ENCODE results near the gene PIPOX. TPM values are rescaled to one million over a fixed set of nuclear protein-coding genes. Genes with fewer than 3 reads are reported as not detected.

Gene PIPOX
- total RNA-seq, 1 donor from 2014 or later = 4.1 TPM

GRCh38 chr17:29031488-29031887, 11.5 kb upstream of the PIPOX start:
- Mint-ChIP-seq H3K27ac (no peak overlapping the region), H3K4me3 (no peak overlapping the region), H3K4me1 (peaks cover 3% of the 10 kb centered on the region), H3K9me3 (peaks cover 18% of the 10 kb centered on the region), H3K27me3 (ENCODE audit: low read depth) (peaks cover 81% of the 10 kb centered on the region), H3K36me3 (peaks cover 2% of the 10 kb centered on the region)
- no peak for TF ChIP-seq CTCF (IDR thresholded peaks at IDR 0.05; ENCODE audit: unreplicated experiment)
- DNase-seq (ENCODE audit: low spot score in 2 of 2, unreplicated experiment in 2 of 2) = no peak

GRCh38 chr17:29032013-29032856, 10.7 kb upstream of the PIPOX start:
- Mint-ChIP-seq H3K27ac (no peak overlapping the region), H3K36me3 (peaks cover 2% of the 10 kb centered on the region), H3K4me3 (no peak overlapping the region), H3K9me3 (peaks cover 18% of the 10 kb centered on the region), H3K27me3 (ENCODE audit: low read depth) (peaks cover 73% of the 10 kb centered on the region), H3K4me1 (peaks cover 3% of the 10 kb centered on the region)
- DNase-seq (ENCODE audit: low spot score in 2 of 2, unreplicated experiment in 2 of 2) = no peak
- no peak for TF ChIP-seq CTCF (IDR thresholded peaks at IDR 0.05; ENCODE audit: unreplicated experiment)

- no peak for DNase-seq (ENCODE audit: low spot score in 2 of 2, unreplicated experiment in 2 of 2)
- no peak for TF ChIP-seq CTCF (IDR thresholded peaks at IDR 0.05; ENCODE audit: unreplicated experiment)
- Mint-ChIP-seq H3K27ac (no peak overlapping the region), H3K9me3 (peaks cover 18% of the 10 kb centered on the region), H3K4me1 (peaks cover 2% of the 10 kb centered on the region), H3K4me3 (no peak overlapping the region), H3K27me3 (ENCODE audit: low read depth) (peaks cover 67% of the 10 kb centered on the region), H3K36me3 (peaks cover 2% of the 10 kb centered on the region)
These were observed 10.1 kb upstream of the PIPOX start for GRCh38 chr17:29032857-29033197.

GRCh38 chr17:29034510-29034909, 8.4 kb upstream of the PIPOX start:
- TF ChIP-seq CTCF (IDR thresholded peaks at IDR 0.05; ENCODE audit: unreplicated experiment) = no peak
- H3K36me3 Mint-ChIP-seq = peaks cover 2% of the 10 kb centered on the region
- no peak overlapping the region for H3K27ac Mint-ChIP-seq
- H3K4me1 Mint-ChIP-seq = no peaks in the 10 kb centered on the region
- H3K27me3 Mint-ChIP-seq (ENCODE audit: low read depth) = peaks cover 50% of the 10 kb centered on the region
- DNase-seq (ENCODE audit: low spot score in 2 of 2, unreplicated experiment in 2 of 2) = no peak
- no peak overlapping the region for H3K4me3 Mint-ChIP-seq
- peaks cover 18% of the 10 kb centered on the region for H3K9me3 Mint-ChIP-seq

- Mint-ChIP-seq H3K9me3 (peaks cover 18% of the 10 kb centered on the region), H3K4me1 (peaks cover 4% of the 10 kb centered on the region), H3K27me3 (ENCODE audit: low read depth) (peaks cover 32% of the 10 kb centered on the region), H3K4me3 (no peak overlapping the region), H3K27ac (no peak overlapping the region), H3K36me3 (peaks cover 2% of the 10 kb centered on the region)
- no peak for TF ChIP-seq CTCF (IDR thresholded peaks at IDR 0.05; ENCODE audit: unreplicated experiment)
- no peak for DNase-seq (ENCODE audit: low spot score in 2 of 2, unreplicated experiment in 2 of 2)
These were observed 6.4 kb upstream of the PIPOX start for GRCh38 chr17:29036584-29036983.
